GM21381 (cell line): ENCODE measurements around the gene MRPL11.

ENCODE experiments used
- ATAC-seq: cut with Tn5 transposase; IDR thresholded peaks from one replicate; pipeline ENCODE4 v1.9.1; 2021; ENCODE audit warnings: mild to moderate bottlenecking, moderate library complexity; ENCODE audit not compliant: unreplicated experiment

The MRPL11 gene

DNA sequence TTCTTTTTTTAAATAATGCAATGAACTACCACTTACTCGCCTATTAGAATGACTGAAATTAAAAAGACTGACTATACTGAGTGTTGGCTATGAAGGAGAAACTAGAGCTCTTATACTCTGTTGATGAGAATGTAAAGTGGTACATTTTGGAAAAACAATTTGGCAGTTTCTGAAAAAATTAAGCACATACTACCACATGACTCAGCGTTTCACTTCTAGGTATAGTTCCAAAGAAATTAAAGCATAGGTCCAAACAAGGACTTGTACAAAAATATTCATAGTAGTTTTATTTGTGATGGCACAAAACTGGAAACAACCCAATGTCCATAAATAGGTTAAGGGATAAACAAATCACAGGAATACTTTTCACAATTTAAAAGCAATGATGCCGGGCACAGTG lies 44.7 kb downstream of the MRPL11 start:
- no peak for ATAC-seq

DNA sequence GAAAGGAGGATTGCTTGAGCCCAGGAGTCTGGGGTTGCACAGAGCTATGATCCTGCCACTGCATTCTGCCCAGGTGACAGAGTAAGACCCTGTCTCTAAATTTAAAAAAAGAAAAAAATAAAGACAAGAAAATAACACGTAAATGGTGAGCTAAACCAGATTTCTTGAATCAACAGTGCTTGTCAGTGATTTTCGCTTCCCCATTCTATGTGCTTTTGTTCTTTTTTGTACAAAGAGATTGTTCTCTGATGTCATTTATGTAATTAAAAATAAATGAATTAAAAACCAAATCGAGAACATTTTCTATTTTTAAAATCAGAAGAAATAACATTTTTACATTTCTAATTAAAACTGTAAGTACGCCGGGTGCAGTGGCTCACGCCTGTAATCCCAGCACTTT lies 47.3 kb downstream of the MRPL11 start:
- no peak for ATAC-seq

DNA sequence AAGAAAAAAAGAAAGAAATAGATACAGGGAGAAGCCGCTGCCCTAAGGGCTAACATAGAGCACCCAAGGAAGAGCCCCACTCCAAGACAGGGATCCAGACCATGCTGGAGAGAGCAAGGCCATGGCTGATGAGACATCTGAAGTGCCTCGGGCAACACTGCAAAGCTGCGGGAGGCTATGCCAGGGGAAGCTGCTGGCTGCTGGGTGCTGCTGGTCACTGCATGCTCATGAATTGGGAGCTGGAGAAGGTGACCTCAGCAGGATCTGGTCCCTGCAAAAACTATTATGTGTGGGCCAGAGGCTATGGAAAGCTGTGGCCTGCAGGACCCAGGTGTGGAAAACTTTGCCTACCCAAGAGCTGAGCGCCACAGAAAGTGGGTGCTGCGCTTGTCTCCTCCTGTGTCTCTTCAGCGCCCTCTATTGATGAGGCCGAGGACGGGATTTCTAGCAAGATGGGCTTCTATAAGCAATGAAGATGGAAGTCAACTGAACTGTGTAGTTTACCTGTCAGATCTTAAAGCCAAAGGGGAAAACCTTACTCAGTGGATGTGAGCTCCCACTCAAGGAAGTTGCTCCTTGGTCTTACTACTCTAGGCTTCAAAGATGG lies 49.8 kb downstream of the MRPL11 start:
- no peak for ATAC-seq

DNA sequence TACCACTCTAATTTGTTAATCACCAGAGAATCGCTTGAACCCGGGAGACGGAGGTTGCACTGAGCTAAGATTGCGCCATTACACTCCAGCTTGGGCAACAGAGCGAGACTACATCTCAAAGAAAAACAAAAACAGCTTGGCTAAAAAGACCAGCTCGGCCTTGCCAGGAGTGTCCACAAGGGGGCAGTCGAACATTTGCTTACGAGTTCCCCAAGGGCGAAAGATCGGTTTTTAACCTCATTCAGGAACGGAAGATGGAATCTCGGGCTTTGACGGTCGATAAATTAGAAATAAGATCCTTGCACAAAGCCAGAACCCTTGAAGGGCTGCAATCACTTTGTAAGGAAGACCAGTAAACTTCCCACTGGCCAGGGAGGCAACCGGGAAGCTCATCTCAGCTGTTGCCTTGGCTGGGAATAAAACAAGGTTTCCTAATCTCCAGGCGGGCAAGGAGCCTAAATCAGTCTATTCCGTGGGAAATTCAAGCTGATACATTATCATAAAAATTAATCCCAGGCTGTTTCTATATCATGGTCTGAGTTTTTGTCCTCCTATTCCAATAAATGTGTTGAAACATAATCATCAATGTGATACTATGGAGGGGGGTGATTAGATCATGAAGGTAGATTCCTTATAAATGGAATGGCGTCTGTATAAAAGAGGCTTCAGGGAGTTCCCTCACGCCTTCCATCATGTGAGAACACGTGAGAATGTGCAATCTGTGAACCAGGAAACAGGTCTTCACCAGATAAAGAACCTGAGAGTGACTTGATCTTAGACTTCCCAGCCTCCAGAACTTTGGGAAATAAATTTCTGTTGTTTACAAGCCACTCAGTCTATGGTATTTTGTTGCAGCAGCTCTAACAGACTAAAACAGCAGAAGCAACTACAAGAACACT lies 52.2 kb downstream of the MRPL11 start:
- ATAC-seq, result no peak
